Dorsolateral prefrontal cortex (tissue), 118 donors: ENCODE data around the gene DDOST. TPM values are rescaled to one million over a fixed set of nuclear protein-coding genes. Genes with fewer than 3 reads are reported as not detected.

ENCODE experiments used
- total RNA-seq, 120 experiments: library from RNA; stranded (reverse); gene quantifications; one replicate each; pipeline versions ENCODE4 v1.2.3 to v1.2.4, GENCODE V29; 2022

Gene DDOST
- total RNA-seq, 120 experiments from 2014 or later = 45.1 to 81.9 (median 60.6) TPM

Other genes with a start within 250 kb of the DDOST start
- gene CAMK2N1, start 175.2 kb downstream of the DDOST start, total RNA-seq = 100 to 1,000 TPM; 248 to 798 (median 441) TPM
- gene MUL1, start 153.2 kb downstream of the DDOST start, total RNA-seq = 10 to 100 TPM; 16.4 to 29.4 (median 23.6) TPM
- 10 to 100 TPM in 95 of 120 experiments, 1 to 10 TPM in 25; 6.2 to 32.7 (median 12.3) TPM for gene FAM43B, start 108.8 kb downstream of the DDOST start, total RNA-seq
- gene CDA, start 72.3 kb downstream of the DDOST start, total RNA-seq = 10 to 100 TPM in 1 of 120 experiments, 1 to 10 TPM in 102, under 1 TPM in 12, not detected in 5; 0.49 to 10.9 (median 2.5) TPM
- gene PINK1, start 27.9 kb downstream of the DDOST start, total RNA-seq = 100 to 1,000 TPM; 159 to 357 (median 261) TPM
- 10 to 100 TPM in 118 of 120 experiments, 1 to 10 TPM in 2; 7.7 to 49.6 (median 27.0) TPM for gene KIF17, start 56.6 kb upstream of the DDOST start, total RNA-seq
- 10 to 100 TPM; 13.1 to 89.0 (median 52.6) TPM for gene SH2D5, start 71.3 kb upstream of the DDOST start, total RNA-seq
- 100 to 1,000 TPM; 230 to 550 (median 304) TPM for gene HP1BP3, start 125.9 kb upstream of the DDOST start, total RNA-seq